Measurements from ENCODE around the gene LCP1.

LCP1 gene

DNA sequence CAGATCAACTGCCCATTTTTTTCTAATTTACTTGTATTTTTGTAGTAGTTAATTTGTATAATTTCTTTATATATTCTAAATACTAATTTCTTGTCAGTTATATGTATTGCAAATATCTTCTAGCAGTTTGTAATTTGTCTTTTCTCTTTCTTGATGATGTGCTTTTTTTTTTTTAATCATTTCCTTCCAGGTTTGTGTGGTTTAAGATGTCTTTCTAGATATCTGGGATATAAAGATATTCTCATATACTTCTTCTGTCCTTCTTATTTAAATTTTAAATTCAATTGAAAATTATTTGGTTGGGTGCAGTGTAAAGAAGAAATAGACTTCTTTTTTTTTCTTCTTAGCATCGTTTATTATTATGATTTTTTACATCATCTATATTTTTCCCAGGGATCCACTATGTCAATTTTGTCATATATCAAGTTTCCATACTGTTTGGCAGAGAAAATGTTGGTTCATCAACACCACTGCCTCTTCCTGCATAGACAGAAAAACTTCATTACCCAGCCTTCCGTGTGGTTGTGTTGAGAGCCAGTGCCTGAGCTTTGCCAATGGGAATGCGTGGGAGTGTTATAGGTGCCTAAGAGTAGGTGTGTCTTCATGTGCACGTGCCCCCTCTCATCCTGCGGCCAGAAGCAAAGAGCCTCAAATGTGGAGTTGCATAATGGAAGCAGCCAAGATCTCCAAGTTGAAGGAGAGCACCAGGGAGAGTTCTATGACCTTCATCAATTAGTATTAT is 93.0 kb downstream of the LCP1 start:
- in situ Hi-C loops (cut with HindIII; ENCODE audit: low pct_unique_long_range_greater_than_20kb, low sequenced_read_pairs): no loop called here
- DNase-seq (ENCODE audit: low read depth in 1 of 2, low spot score in 1 of 2): no peak
- no peak for TF ChIP-seq JUND (IDR thresholded peaks at IDR 0.05; ENCODE audit: low read depth)

DNA sequence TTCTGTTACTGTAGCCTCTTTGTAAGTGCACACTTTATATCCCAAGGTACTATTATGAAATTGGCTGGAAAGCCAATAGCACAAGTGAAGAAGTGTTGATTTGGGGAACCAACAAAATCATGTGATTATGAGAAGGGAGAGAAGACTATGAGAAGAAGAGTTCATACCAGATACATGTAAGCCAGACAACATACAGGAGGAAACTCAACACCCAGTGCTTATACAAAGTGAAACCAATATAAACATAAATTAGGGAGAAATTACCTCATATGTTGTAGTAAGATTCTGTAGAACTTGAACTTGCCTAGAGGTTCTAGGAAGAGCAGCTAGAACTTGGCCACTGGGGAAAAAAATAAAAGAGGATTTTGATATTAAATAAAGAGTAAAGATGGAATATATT is 94.5 kb downstream of the LCP1 start:
- DNase-seq (ENCODE audit: low read depth in 1 of 2, low spot score in 1 of 2): no peak
- no peak for TF ChIP-seq JUND (IDR thresholded peaks at IDR 0.05; ENCODE audit: low read depth)
- in situ Hi-C loops (cut with HindIII; ENCODE audit: low pct_unique_long_range_greater_than_20kb, low sequenced_read_pairs): no loop called here

- in situ Hi-C loops (cut with HindIII; ENCODE audit: low pct_unique_long_range_greater_than_20kb, low sequenced_read_pairs): no loop called here
- no peak for DNase-seq (ENCODE audit: low read depth in 1 of 2, low spot score in 1 of 2)
- no peak for TF ChIP-seq JUND (IDR thresholded peaks at IDR 0.05; ENCODE audit: low read depth)
These were observed 95.0 kb downstream of the LCP1 start for GRCh38 chr13:46086985-46087384.

- TF ChIP-seq JUND (IDR thresholded peaks at IDR 0.05; ENCODE audit: low read depth): no peak
- no peak for DNase-seq (ENCODE audit: low read depth in 1 of 2, low spot score in 1 of 2)
- in situ Hi-C loops (cut with HindIII; ENCODE audit: low pct_unique_long_range_greater_than_20kb, low sequenced_read_pairs): no loop called here
These were observed 95.5 kb downstream of the LCP1 start for GRCh38 chr13:46086421-46086922.

- DNase-seq (ENCODE audit: low read depth in 1 of 2, low spot score in 1 of 2): no peak
- no peak for TF ChIP-seq JUND (IDR thresholded peaks at IDR 0.05; ENCODE audit: low read depth)
- in situ Hi-C loops (cut with HindIII; ENCODE audit: low pct_unique_long_range_greater_than_20kb, low sequenced_read_pairs): no loop called here
These were observed 96.2 kb downstream of the LCP1 start for GRCh38 chr13:46085737-46086136.

DNA sequence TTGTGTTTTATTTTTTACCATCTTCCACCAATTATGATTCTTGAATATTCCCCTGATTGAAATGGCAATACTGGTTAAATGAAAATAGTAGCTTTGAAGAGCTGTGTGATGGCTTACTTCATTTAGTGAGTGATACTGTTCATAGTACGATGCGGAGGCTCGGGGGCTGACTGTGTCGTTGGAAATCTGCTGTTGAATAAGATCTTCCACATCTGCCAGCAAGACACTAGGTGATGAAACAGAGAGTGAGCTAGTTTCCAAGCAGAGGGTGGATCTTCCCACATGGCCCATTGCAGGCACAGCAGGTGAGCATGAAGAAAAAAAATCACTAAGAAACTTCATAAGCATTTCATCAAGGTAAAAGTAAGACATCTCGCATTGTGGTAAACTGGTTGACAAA is 99.7 kb downstream of the LCP1 start:
- no peak for DNase-seq (ENCODE audit: low read depth in 1 of 2, low spot score in 1 of 2)
- TF ChIP-seq JUND (IDR thresholded peaks at IDR 0.05; ENCODE audit: low read depth): no peak
- in situ Hi-C loops (cut with HindIII; ENCODE audit: low pct_unique_long_range_greater_than_20kb, low sequenced_read_pairs): no loop called here

- no peak for TF ChIP-seq JUND (IDR thresholded peaks at IDR 0.05; ENCODE audit: low read depth)
- no peak for DNase-seq (ENCODE audit: low read depth in 1 of 2, low spot score in 1 of 2)
- in situ Hi-C loops (cut with HindIII; ENCODE audit: low pct_unique_long_range_greater_than_20kb, low sequenced_read_pairs): no loop called here
These were observed 102.2 kb downstream of the LCP1 start for GRCh38 chr13:46079770-46080169.

GRCh38 chr13:46077265-46077664 is 104.7 kb downstream of the LCP1 start:
- TF ChIP-seq JUND (IDR thresholded peaks at IDR 0.05; ENCODE audit: low read depth): no peak
- DNase-seq (ENCODE audit: low read depth in 1 of 2, low spot score in 1 of 2): no peak
- in situ Hi-C loops (cut with HindIII; ENCODE audit: low pct_unique_long_range_greater_than_20kb, low sequenced_read_pairs): no loop called here

- in situ Hi-C loops (cut with HindIII; ENCODE audit: low pct_unique_long_range_greater_than_20kb, low sequenced_read_pairs): no loop called here
- TF ChIP-seq JUND (IDR thresholded peaks at IDR 0.05; ENCODE audit: low read depth): no peak
- no peak for DNase-seq (ENCODE audit: low read depth in 1 of 2, low spot score in 1 of 2)
These were observed 105.2 kb downstream of the LCP1 start for GRCh38 chr13:46076827-46077226.
